Measurements from ENCODE around the gene IL1RAPL1.

GRCh38 chrX:29477878-29478277 lies 890.6 kb downstream of the IL1RAPL1 start:
- TF ChIP-seq, protein P1, sequence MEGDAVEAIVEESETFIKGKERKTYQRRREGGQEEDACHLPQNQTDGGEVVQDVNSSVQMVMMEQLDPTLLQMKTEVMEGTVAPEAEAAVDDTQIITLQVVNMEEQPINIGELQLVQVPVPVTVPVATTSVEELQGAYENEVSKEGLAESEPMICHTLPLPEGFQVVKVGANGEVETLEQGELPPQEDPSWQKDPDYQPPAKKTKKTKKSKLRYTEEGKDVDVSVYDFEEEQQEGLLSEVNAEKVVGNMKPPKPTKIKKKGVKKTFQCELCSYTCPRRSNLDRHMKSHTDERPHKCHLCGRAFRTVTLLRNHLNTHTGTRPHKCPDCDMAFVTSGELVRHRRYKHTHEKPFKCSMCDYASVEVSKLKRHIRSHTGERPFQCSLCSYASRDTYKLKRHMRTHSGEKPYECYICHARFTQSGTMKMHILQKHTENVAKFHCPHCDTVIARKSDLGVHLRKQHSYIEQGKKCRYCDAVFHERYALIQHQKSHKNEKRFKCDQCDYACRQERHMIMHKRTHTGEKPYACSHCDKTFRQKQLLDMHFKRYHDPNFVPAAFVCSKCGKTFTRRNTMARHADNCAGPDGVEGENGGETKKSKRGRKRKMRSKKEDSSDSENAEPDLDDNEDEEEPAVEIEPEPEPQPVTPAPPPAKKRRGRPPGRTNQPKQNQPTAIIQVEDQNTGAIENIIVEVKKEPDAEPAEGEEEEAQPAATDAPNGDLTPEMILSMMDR (conservative IDR thresholded peaks at IDR 0.05; ENCODE audit: low read depth in 2 of 2), result no peak
- TF ChIP-seq ETS1 (IDR thresholded peaks at IDR 0.05), result no peak
- TF ChIP-seq POLR2AphosphoS5 (IDR thresholded peaks at IDR 0.05; ENCODE audit: low read depth), result no peak
- TF ChIP-seq, protein P2, sequence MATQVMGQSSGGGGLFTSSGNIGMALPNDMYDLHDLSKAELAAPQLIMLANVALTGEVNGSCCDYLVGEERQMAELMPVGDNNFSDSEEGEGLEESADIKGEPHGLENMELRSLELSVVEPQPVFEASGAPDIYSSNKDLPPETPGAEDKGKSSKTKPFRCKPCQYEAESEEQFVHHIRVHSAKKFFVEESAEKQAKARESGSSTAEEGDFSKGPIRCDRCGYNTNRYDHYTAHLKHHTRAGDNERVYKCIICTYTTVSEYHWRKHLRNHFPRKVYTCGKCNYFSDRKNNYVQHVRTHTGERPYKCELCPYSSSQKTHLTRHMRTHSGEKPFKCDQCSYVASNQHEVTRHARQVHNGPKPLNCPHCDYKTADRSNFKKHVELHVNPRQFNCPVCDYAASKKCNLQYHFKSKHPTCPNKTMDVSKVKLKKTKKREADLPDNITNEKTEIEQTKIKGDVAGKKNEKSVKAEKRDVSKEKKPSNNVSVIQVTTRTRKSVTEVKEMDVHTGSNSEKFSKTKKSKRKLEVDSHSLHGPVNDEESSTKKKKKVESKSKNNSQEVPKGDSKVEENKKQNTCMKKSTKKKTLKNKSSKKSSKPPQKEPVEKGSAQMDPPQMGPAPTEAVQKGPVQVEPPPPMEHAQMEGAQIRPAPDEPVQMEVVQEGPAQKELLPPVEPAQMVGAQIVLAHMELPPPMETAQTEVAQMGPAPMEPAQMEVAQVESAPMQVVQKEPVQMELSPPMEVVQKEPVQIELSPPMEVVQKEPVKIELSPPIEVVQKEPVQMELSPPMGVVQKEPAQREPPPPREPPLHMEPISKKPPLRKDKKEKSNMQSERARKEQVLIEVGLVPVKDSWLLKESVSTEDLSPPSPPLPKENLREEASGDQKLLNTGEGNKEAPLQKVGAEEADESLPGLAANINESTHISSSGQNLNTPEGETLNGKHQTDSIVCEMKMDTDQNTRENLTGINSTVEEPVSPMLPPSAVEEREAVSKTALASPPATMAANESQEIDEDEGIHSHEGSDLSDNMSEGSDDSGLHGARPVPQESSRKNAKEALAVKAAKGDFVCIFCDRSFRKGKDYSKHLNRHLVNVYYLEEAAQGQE (IDR thresholded peaks at IDR 0.05; ENCODE audit: unreplicated experiment), result no peak
- TF ChIP-seq EZH2phosphoT487 (IDR thresholded peaks at IDR 0.05; ENCODE audit: unreplicated experiment), result no peak
- TF ChIP-seq NANOG (IDR thresholded peaks at IDR 0.05; ENCODE audit: borderline replicate concordance), result no peak
- no peak for TF ChIP-seq STAT1 (IDR thresholded peaks at IDR 0.05; ENCODE audit: unreplicated experiment)
- TF ChIP-seq CREB1 (CRISPR knock-in tag; IDR thresholded peaks at IDR 0.05; ENCODE audit: low read depth), result no peak
- no peak for TF ChIP-seq EZH2 (IDR thresholded peaks at IDR 0.05; ENCODE audit: low read depth, unreplicated experiment)

Measured in GM23338 (cell line).